Activated gamma-delta T cell (primary cell): ENCODE data around the gene ATP6V1G1.
"Not testable (repeated sequence)": the region's sequence is repeated elsewhere in the genome, so short reads cannot be mapped to it uniquely, and the experiment has no call there.

Source experiments
- DNase-seq: peaks from one replicate; lab custom pipeline; 2025; lab: John Stamatoyannopoulos, UW
- total RNA-seq, 2 donors: gene quantifications; one replicate each; lab custom pipeline; 2026; lab: John Stamatoyannopoulos, UW

The ATP6V1G1 gene
- total RNA-seq, result 113 to 114 reads per million in 2 donors

DNA sequence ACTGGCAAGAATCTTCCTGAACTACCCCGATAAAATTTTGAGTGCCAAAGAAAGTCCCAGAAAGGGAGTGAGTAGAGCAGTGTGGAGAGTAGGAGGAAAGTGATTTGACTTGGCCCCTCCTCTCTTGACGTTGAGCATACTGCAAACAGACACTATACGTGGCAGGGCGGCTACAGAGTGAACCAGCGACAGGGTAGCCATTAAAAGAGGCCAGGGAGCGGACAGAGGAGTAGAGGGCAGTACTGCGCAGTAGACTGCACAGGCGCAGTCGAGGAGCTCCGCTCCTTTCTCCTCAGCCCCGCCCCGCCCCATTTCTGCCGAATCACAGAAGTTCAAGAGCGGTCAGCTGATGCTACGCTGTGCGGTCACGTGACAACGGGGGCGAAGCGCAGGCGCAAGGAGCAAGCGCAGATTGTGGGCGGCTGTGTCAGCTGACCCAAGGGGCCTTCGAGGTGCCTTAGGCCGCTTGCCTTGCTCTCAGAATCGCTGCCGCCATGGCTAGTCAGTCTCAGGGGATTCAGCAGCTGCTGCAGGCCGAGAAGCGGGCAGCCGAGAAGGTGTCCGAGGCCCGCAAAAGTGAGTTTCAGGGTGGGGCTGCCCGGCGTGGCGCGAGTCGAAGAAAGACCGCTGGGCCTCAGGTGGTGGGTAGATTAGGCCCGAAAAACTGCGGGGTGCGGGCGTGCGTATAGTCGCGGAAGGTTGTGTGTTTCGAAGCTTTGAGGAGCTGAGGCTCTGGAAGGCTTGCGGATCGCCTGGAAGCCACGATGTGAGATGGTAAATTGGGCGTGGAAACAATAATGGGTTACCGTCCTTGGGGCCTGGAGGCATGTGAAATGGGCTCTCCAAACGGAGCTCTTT lies at the start of gene ATP6V1G1:
TSS of gene ATP6V1G1 (plus strand) at position 425 of the 858 bp plus-strand sequence. CDS start at position 495, 70 bp downstream.
- peak; percentile 93 for DNase-seq

GRCh38 chr9:114538241-114538640 lies 49.3 kb upstream of the ATP6V1G1 start:
- DNase-seq, result no peak

DNA sequence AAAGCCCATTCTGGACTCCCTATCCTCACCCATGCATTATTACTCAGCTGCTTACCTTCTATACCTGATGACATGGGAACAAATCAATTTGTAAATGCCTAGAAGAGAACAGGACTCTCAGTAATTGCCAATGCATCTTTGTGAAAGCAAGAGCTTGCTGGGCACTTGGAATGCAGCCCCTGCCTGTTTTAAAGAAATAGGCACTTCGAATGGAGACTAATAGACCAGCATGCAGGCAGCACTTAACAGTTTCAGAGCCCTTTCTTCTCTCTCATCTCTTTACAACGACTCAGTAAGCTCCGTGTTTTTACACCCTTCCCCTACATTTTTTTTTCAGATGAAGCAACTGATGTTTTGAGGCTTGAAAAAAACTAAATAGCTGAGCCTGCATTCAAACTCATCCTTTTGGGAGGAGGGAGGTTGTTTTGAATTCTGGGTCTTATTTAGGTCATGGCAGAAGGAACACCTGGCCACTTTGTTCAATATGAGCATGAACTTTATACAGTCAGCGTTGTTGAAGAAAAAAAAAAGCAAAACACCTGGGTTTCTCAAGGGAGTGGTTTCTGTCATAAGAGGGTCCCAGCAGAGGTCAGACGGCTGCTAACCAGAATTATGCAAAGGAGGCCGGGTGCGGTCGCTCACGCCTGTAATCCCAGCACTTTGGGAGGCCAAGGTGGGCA lies 47.7 kb upstream of the ATP6V1G1 start:
- no peak for DNase-seq

DNA sequence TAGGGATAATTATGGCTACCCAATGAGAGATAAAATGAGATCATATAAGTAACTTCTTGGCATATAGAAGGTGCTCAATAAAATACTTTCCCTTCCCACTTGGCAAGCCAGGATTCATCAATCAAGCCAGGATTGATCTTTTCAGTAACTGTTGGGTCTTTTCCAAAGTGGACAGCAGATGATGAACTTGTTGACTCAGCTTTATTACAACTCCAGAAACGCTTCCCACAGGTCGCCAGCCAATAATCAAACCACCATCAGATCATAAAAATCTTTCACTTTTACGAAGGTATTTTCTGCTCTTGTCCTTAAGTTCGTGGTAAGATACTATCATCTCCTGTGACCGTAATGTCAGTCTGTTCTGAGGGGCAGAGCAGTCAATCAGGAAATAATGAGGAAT lies 42.5 kb upstream of the ATP6V1G1 start:
- no peak for DNase-seq

DNA sequence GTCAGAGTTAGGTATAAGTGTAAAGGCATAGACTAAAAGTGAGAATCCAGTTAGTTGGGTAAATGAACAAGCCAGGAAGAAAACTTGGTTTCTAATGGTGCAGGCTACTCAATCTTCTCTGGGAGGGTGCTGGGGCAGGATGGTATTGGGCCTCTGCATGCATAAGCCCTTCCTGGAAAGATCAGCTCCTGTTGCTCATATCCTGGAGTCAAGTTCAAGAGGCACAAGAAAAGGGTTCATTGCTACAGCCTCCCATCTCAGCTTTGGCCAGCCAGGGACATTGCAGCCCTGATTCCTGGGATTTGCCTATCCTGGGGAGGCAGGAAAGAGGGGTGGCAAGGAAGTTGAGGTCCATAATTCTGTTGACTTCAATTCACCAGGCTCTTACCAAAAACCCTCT lies 40.7 kb upstream of the ATP6V1G1 start:
- no peak for DNase-seq

- no peak for DNase-seq
Measured at GRCh38 chr9:114549697-114550330, 37.8 kb upstream of the ATP6V1G1 start.

DNA sequence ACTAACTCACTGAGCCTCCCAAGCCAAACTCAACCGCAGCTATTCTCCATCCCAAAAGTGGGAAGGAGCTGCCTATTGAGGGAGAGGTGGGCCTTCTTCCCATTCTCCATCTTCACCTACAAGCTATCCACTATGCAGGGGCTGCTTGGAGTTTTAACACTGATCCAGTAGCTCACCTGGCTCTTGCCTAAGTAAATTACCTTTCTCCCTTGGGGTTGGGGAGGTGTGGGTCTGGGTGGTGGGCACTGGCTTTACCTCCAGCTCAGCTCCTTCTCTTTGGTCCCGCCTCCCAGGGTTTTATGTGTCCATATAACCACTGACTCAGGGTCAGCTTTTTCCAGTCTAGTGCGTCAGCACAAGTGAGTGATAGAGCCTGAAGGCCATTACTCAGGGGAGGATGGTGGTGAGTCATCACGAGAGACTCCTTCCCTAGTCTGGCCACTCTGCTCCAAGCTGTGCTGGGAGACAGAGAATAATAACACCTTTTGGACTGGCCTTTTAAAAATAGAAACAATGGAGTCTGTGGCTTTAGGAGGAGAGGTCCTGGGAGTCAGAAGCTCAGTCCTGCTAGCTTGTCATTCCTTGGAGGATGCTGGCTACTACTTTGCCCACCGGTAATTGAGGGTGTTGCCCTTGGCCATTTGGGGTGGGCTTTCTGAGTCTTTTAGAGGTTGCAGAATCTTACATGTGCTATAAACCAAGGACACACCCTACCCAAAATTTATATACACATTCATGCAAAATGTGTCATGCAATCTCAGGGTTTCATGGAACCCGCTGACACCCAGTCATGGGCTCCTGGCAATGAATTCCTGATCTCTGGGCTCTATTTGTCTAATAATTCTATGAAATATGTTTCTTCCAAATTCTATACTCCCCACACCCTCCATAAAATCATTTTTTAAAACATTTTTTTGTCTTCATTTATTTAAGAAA lies 35.6 kb upstream of the ATP6V1G1 start:
- no peak for DNase-seq

GRCh38 chr9:114552706-114553105 lies 34.9 kb upstream of the ATP6V1G1 start:
- no peak for DNase-seq

- DNase-seq, result no peak
Measured at GRCh38 chr9:114553202-114553601, 34.4 kb upstream of the ATP6V1G1 start.

DNA sequence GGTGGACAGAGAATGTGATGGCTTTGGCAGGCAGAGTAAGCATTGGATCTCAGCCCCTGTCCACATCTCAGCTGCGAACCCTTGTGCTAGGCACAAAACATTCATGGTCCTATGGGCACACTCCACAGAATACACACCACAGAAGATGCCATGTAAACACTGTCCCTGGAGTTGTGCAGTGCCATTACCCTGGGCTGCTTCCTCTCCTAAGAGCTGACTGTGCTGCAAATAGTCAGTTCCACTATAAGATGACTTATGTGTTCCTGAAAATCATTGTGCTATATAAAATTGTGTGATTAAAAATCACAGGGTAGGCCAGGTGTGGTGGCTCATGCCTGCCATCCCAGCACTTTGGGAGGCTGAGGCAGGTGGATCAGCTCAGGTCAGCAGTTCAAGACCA lies 31.9 kb upstream of the ATP6V1G1 start:
- no peak for DNase-seq

DNA sequence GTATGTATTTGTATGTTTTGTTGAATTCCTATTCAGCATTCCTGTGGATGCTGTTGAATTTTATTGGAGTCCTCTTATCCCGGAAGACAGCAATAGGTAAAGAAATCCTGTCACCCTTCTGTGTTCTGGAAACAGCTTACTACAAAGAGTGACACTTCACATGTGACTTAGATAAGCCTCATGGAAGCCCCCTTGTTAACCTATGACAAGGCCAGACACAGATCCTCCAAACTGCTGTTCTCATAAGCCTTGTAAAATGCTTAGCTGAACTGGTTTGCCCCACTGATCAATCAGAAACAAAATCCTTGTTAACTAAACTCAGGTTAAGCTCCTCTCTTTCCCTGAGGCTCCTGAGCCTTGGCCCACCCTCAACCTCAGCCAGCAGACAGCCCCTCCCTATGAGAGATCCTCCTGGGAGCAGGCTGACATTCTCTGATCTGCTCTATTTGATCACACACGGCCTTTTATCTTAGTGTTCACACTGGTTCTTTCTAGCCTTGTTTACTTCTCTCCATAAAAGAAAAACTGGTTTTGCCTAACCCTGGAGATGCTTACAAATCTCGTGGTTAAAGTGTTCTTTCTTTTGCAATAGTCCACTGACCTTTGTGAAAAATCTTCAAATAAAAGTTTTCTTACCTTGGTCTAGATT lies 29.4 kb upstream of the ATP6V1G1 start:
- no peak for DNase-seq

- no peak for DNase-seq
Measured at GRCh38 chr9:114559830-114560513, 27.6 kb upstream of the ATP6V1G1 start.

- no peak for DNase-seq
Measured at GRCh38 chr9:114560956-114561355, 26.6 kb upstream of the ATP6V1G1 start.

DNA sequence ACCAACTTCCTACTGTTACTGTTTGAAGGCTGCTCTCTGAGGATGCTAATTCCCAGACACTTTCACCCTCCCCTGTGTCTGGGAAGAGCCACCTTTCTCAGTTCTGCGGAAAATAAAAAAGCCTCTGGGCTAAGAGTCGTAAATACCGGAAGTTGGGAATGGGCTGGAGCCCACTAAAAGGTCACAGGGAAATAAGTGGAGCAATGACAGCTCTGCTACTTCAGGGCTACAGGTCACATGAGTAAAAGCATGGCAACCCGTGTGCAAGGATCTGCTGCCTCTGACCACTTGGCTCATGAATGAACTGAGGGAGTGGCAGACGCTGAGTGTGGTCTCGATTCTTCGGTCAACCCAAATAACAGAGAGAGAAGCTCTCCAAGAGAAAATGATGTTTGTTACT lies 25.8 kb upstream of the ATP6V1G1 start:
- no peak for DNase-seq

DNA sequence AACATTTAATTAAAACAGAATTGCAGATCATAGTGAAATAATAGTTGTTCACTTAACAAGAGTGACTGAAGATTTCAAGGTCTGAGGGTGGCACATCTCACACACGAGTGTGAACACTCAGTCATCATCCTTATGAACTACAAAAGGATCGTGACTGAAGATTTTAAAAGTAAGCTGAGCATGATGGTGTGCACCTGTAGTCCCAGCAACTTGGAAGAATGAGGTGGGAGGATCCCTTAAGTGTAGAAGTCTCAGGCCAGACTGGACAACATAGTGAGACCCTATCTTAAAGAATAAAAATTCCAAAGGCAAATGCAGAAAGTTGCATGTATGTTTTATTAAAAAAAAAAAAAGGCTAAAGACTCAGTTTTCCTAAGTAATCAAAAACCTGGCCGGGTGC lies 22.4 kb upstream of the ATP6V1G1 start:
- DNase-seq, result no peak

DNA sequence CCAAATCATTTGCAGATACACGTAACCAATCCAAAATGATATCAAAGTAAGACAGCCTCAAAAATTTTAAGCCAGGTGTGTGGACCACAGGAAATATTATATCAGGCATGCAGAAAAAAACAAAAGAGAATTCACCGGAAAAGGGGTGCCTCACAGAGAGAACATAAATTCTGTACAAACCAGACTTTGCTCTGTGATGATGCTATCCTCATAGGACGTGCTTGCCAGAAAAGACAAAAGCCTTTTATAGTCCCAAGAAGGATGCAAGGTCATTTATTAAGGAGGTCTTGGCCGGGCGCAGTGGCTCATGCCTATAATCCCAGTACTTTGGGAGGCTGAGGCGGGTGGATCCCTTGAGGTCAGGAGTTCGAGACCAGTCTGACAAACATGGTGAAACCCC lies 16.8 kb upstream of the ATP6V1G1 start:
- DNase-seq, result no peak

DNA sequence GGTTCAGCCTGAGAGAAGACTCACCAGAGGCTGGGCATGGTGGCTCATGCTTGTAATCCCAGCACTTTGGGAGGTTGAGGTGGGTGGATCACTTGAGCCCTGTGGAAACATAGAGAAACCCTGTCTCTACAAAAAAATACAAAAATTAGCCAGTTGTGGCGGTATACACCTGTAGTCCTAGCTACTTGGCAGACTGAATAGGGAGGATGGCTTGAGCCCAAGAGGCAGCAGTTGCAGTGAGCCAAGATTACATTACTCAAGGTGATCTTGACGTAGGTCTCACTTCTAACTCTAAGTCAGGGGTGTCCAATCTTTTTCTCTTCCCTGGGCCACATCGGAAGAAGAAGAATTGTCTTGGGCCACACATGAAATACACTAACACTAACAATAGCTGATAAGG lies 16.2 kb upstream of the ATP6V1G1 start:
- DNase-seq, result no peak

GRCh38 chr9:114572199-114572598 lies 15.4 kb upstream of the ATP6V1G1 start:
- no peak for DNase-seq

DNA sequence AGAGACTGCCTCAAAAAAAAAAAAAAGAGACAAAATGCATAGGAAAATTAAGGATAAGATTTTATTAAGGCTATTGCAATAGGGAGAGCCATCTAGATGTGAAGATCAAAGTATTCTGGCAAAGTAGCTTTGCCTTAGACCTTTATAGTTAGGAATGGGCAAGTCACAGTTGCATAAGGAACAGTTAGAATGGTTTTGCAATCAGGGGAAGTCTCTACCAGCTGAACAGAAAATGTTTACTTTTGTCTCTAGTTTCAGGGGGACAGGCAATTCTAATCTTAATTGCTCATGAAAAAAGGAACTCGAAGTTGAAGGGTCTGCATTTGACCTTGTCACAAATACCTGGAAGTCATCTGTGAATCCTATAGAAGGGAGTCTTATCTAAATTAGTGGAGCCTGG lies 13.1 kb upstream of the ATP6V1G1 start:
- DNase-seq, result no peak

GRCh38 chr9:114576779-114577178 lies 10.8 kb upstream of the ATP6V1G1 start:
- not testable (repeated sequence) for DNase-seq
